SK-N-SH (cell line): ENCODE data around the gene SSNA1. TPM values are rescaled to one million over a fixed set of nuclear protein-coding genes. Genes with fewer than 3 reads are reported as not detected.

Experiments used
- CTCF ChIA-PET: fragments of 300-600, 350-600 bp; formaldehyde crosslinking; extraction: SDS; loops from one replicate; lab custom pipeline; 2021; lab: Yijun Ruan, JAX
- POLR2A ChIA-PET: fragments of 350-600 bp; sonication (Branson Sonifier 250); formaldehyde crosslinking; extraction: SDS; loops from one replicate; lab custom pipeline; 2020; ENCODE audit warnings: antibody characterized with exemption, inconsistent platforms; lab: Yijun Ruan, JAX
- DNase-seq: peaks from one replicate; pipeline ENCODE4 v3.0.0; 2012
- H2AFZ ChIP-seq: fragments of 200-600 bp; sonication (generic); 2 replicates; pipeline ENCODE4 v1.8.1; 2016; ENCODE audit warnings: antibody characterized with exemption, mild to moderate bottlenecking, low read depth
- H3F3A ChIP-seq: fragments of 200-600 bp; sonication (generic); replicated peaks from 2 replicates; pipeline ENCODE3; 2016; ENCODE audit warnings: antibody characterized with exemption, mild to moderate bottlenecking; ENCODE audit not compliant: insufficient read depth
- H3K27ac ChIP-seq, 2 experiments: fragments of 200-500 bp in 1 of 2; fragments of 200-600 bp in 1 of 2; sonication (Bioruptor generic) in 1 of 2; sonication (generic), shearing (Covaris generic) in 1 of 2; 2 replicates each; pipeline versions ENCODE4 v1.5.1 to v1.6.1; 2014 to 2016; ENCODE audit warnings: low read depth in 2 of 2, inconsistent platforms in 1 of 2, low read length in 1 of 2, mild to moderate bottlenecking in 1 of 2, mixed read lengths in 1 of 2
- H3K27me3 ChIP-seq: fragments of 200-600 bp; sonication (generic), shearing (Covaris generic); 2 replicates; pipeline ENCODE4 v1.6.1; 2016; ENCODE audit warnings: mixed run types; ENCODE audit not compliant: insufficient read depth
- H3K36me3 ChIP-seq, 2 experiments: fragments of 200-500 bp in 1 of 2; fragments of 200-600 bp in 1 of 2; sonication (Bioruptor generic) in 1 of 2; sonication (generic) in 1 of 2; replicated peaks in 1 of 2; 2 replicates each; pipeline versions ENCODE3 to v1.5.1; 2014 to 2016; ENCODE audit warnings: low read length in 1 of 2, mild to moderate bottlenecking in 1 of 2; ENCODE audit not compliant: insufficient read depth in 2 of 2, control insufficient read depth in 1 of 2
- H3K4me1 ChIP-seq, 2 experiments: fragments of 200-500 bp in 1 of 2; fragments of 200-600 bp in 1 of 2; sonication (Bioruptor generic) in 1 of 2; sonication (generic), shearing (Covaris generic) in 1 of 2; 2 replicates each; pipeline versions ENCODE4 v1.5.1 to v1.6.1; 2014 to 2016; ENCODE audit warnings: low read depth in 1 of 2, low read length in 1 of 2, mixed run types in 1 of 2; ENCODE audit not compliant: insufficient read depth in 2 of 2, control insufficient read depth in 1 of 2
- H3K4me2 ChIP-seq: fragments of 200-600 bp; sonication (generic), shearing (Covaris generic); 2 replicates; pipeline ENCODE4 v1.6.1; 2017; ENCODE audit warnings: mixed run types
- H3K4me3 ChIP-seq, 2 experiments: fragments of 200-500 bp in 1 of 2; fragments of 200-600 bp in 1 of 2; sonication (Bioruptor generic) in 1 of 2; sonication (generic), shearing (Covaris generic) in 1 of 2; 2 replicates each; pipeline versions ENCODE4 v1.5.1 to v1.8.1; 2014 to 2016; ENCODE audit warnings: low read depth in 2 of 2, inconsistent platforms in 1 of 2, low read length in 1 of 2, mild to moderate bottlenecking in 1 of 2, mixed read lengths in 1 of 2, moderate library complexity in 1 of 2
- H3K79me2 ChIP-seq: fragments of 200-600 bp; sonication (generic); 2 replicates; pipeline ENCODE4 v1.8.1; 2017; ENCODE audit warnings: mild to moderate bottlenecking; ENCODE audit not compliant: insufficient read depth
- H3K9ac ChIP-seq: fragments of 200-600 bp; sonication (generic); 2 replicates; pipeline ENCODE4 v1.6.1; 2017; ENCODE audit warnings: mixed run types
- H3K9me2 ChIP-seq: fragments of 200-600 bp; sonication (generic); 2 replicates; pipeline ENCODE4 v1.6.1; 2017; ENCODE audit warnings: mixed run types
- H3K9me3 ChIP-seq: fragments of 200-600 bp; sonication (generic); 2 replicates; pipeline ENCODE4 v1.6.1; 2017; ENCODE audit warnings: mixed run types, mild to moderate bottlenecking, moderate library complexity
- H4K20me1 ChIP-seq: fragments of 200-600 bp; sonication (generic); 2 replicates; pipeline ENCODE4 v1.6.1; 2017; ENCODE audit warnings: mild to moderate bottlenecking, mixed run types; ENCODE audit not compliant: insufficient read depth
- CHD2 ChIP-seq: fragments of 150-350 bp; IDR thresholded peaks from 2 replicates; pipeline ENCODE4 v1.6.1; 2018; ENCODE audit warnings: low read length; ENCODE audit not compliant: partially characterized antibody
- EZH2phosphoT487 ChIP-seq: fragments of 200-600 bp; sonication (generic); IDR thresholded peaks from 2 replicates; pipeline ENCODE4 v1.6.1; 2017; ENCODE audit warnings: low read depth, mixed run types, mild to moderate bottlenecking, antibody characterized with exemption, moderate library complexity, borderline replicate concordance
- FOXM1 ChIP-seq: IDR thresholded peaks from 2 replicates; pipeline ENCODE4 v1.4.0; 2012; ENCODE audit warnings: low read depth, mild to moderate bottlenecking
- GABPA ChIP-seq: IDR thresholded peaks from 2 replicates; pipeline ENCODE4 v1.4.0; 2012; ENCODE audit warnings: low read depth, mild to moderate bottlenecking
- GATA2 ChIP-seq: sonication (generic); formaldehyde crosslinking; IDR thresholded peaks from 2 replicates; pipeline ENCODE4 v1.5.0; 2020; ENCODE audit warnings: mild to moderate bottlenecking, missing genetic modification reagents
- JUND ChIP-seq: IDR thresholded peaks from 2 replicates; pipeline ENCODE4 v1.4.0; 2012
- MEF2A ChIP-seq: IDR thresholded peaks from 2 replicates; pipeline ENCODE4 v1.4.0; 2012; ENCODE audit warnings: low read depth, borderline replicate concordance
- MXI1 ChIP-seq: IDR thresholded peaks from 2 replicates; pipeline ENCODE4 v1.6.1; 2012; ENCODE audit warnings: mild to moderate bottlenecking, low read depth, low read length, improper control_type of control experiment
- POLR2AphosphoS5 ChIP-seq: IDR thresholded peaks from 2 replicates; pipeline ENCODE4 v1.6.1; 2012; ENCODE audit warnings: low read depth, low read length
- RAD21 ChIP-seq: IDR thresholded peaks from 2 replicates; pipeline ENCODE4 v1.6.1; 2012; ENCODE audit warnings: mild to moderate bottlenecking, low read length
- RXRA ChIP-seq: IDR thresholded peaks from 2 replicates; pipeline ENCODE4 v1.4.0; 2012; ENCODE audit warnings: low read depth, mild to moderate bottlenecking, borderline replicate concordance
- SIN3A ChIP-seq: IDR thresholded peaks from 2 replicates; pipeline ENCODE4 v1.6.1; 2012; ENCODE audit warnings: low read depth, mild to moderate bottlenecking, low read length, moderate library complexity, borderline replicate concordance
- SMC3 ChIP-seq: IDR thresholded peaks from 2 replicates; pipeline ENCODE4 v1.6.1; 2012; ENCODE audit warnings: low read depth, low read length, improper control_type of control experiment
- TAF1 ChIP-seq: IDR thresholded peaks from 2 replicates; pipeline ENCODE4 v1.6.1; 2012; ENCODE audit warnings: low read depth, mild to moderate bottlenecking, low read length, moderate library complexity, borderline replicate concordance
- TCF12 ChIP-seq: IDR thresholded peaks from 2 replicates; pipeline ENCODE4 v1.4.0; 2012
- WGBS: methylation state at CpG from one replicate; pipeline ENCODE4 v1.1.6; 2017; ENCODE audit warnings: low lambda C conversion rate; 5-methylcytosine and 5-hydroxymethylcytosine counted together
- polyA plus RNA-seq, 3 experiments: library from polyadenylated mRNA; depleted of rRNA; stranded (reverse); fragments of >200 nt; gene quantifications; 2 replicates each; pipeline ENCODE4 v1.2.3, GENCODE V29; 2012
- TF ChIP-seq, protein P1 (sequence below): IDR thresholded peaks from 2 replicates; pipeline ENCODE4 v1.4.0; 2012; ENCODE audit warnings: low read depth
- TF ChIP-seq, protein P2 (sequence below): fragments of 150-350 bp; IDR thresholded peaks from 2 replicates; pipeline ENCODE4 v1.6.1; 2017; ENCODE audit warnings: antibody characterized with exemption, low read length, low read depth, borderline replicate concordance
- TF ChIP-seq, protein P3 (sequence below): IDR thresholded peaks from 2 replicates; pipeline ENCODE4 v1.4.0; 2012; ENCODE audit warnings: low read depth, borderline replicate concordance
- TF ChIP-seq, protein P4 (sequence below): IDR thresholded peaks from 2 replicates; pipeline ENCODE4 v1.4.0; 2012; ENCODE audit warnings: low read depth, borderline replicate concordance

SSNA1 gene
- polyA plus RNA-seq, 1 of the 3 experiments (the other 2 are of a cell fraction): 124 TPM

DNA sequence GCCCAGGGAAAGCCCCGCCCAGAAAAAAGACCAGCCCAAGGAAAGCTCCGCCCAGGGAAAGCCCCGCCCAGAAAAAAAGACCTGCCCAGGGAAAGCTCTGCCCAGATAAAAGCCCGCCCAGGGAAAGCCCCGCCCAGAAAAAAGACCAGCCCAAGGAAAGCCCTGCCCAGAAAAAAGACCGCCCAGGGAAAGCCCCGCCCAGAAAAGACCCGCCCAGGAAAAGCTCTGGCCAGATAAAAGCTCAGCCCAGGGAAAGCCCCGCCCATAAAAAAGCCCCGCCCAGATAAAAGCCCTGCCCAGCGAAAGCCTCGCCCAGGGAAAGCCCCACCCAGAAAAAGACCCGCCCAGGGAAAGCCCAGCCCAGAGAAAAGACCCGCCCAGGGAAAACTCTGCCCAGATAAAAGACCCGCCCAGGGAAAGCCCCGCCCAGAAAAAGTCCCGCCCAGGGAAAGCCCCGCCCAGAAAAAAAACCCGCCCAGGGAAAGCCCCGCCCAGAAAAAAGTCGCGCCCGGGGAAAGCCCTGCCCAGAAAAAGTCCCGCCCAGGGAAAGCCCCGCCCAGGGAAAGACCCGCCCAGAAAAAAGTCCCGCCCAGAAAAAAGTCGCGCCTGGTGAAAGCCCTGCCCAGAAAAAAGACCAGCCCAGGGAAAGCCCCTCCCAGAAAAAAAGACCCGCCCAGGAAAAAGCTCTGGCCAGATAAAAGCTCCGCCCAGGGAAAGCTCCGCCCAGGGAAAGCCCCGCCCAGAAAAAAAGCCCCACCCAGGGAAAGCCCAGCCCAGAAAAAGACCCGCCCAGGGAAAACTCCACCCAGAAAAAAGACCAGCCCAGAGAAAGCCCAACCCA, 37.6 kb upstream of the SSNA1 start (continued):
- no peak for TF ChIP-seq CHD2
- no peak for TF ChIP-seq EZH2phosphoT487

DNA sequence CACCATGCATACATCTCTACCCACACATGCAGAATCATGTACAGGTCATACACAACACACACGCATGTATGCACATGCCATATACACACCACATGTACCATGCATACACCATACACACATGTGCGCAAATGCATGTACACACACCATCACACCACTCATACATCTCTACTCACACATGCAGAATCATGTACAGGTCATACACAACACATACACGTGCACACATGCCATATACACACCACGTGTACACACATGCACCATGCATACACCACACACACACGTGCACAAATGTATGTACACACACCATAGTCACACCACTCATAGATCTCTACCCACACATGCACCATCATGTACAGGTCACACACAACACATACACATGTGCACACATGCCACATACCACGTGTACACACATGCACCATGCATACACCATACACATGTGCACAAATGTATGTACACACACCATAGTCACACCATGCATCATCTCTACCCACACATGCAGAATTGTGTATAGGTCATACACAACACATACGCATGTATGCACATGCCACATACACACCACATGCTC, 35.6 kb upstream of the SSNA1 start:
- ChIA-PET POLR2A (no interaction called here), CTCF (no interaction called here)
- Histone ChIP-seq H3K4me3 (no peak overlapping the region), H3K4me2 (no peak overlapping the region), H2AFZ (no peak overlapping the region), H3K4me1 (no peaks in the 10 kb centered on the region; a peak in 1 of 4 replicates), H3K9me2 (no peaks in the 10 kb centered on the region), H4K20me1 (no peaks in the 10 kb centered on the region), H3F3A (no peaks in the 10 kb centered on the region), H3K36me3 (no peaks in the 10 kb centered on the region), H3K27me3 (no peaks in the 10 kb centered on the region), H3K79me2 (no peaks in the 10 kb centered on the region), H3K9me3 (no peaks in the 10 kb centered on the region), H3K27ac (no peak overlapping the region), H3K9ac (no peak overlapping the region)
- no peak for DNase-seq
- WGBS: 73% methylated on average over 7 of the region's 7 CpGs
- TF ChIP-seq EZH2phosphoT487 (no peak), TCF12 (no peak), MEF2A (no peak), RXRA (no peak), POLR2AphosphoS5 (no peak), SMC3 (no peak), GABPA (no peak), GATA2 (CRISPR knock-in tag) (no peak), FOXM1 (no peak), RAD21 (no peak), MXI1 (no peak), SIN3A (no peak), TAF1 (no peak), JUND (no peak)
- TF ChIP-seq, protein P1, sequence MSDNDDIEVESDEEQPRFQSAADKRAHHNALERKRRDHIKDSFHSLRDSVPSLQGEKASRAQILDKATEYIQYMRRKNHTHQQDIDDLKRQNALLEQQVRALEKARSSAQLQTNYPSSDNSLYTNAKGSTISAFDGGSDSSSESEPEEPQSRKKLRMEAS: no peak
- TF ChIP-seq, protein P2, sequence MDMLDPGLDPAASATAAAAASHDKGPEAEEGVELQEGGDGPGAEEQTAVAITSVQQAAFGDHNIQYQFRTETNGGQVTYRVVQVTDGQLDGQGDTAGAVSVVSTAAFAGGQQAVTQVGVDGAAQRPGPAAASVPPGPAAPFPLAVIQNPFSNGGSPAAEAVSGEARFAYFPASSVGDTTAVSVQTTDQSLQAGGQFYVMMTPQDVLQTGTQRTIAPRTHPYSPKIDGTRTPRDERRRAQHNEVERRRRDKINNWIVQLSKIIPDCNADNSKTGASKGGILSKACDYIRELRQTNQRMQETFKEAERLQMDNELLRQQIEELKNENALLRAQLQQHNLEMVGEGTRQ: no peak
- TF ChIP-seq, protein P3, sequence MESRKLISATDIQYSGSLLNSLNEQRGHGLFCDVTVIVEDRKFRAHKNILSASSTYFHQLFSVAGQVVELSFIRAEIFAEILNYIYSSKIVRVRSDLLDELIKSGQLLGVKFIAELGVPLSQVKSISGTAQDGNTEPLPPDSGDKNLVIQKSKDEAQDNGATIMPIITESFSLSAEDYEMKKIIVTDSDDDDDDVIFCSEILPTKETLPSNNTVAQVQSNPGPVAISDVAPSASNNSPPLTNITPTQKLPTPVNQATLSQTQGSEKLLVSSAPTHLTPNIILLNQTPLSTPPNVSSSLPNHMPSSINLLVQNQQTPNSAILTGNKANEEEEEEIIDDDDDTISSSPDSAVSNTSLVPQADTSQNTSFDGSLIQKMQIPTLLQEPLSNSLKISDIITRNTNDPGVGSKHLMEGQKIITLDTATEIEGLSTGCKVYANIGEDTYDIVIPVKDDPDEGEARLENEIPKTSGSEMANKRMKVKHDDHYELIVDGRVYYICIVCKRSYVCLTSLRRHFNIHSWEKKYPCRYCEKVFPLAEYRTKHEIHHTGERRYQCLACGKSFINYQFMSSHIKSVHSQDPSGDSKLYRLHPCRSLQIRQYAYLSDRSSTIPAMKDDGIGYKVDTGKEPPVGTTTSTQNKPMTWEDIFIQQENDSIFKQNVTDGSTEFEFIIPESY: no peak
- TF ChIP-seq, protein P4, sequence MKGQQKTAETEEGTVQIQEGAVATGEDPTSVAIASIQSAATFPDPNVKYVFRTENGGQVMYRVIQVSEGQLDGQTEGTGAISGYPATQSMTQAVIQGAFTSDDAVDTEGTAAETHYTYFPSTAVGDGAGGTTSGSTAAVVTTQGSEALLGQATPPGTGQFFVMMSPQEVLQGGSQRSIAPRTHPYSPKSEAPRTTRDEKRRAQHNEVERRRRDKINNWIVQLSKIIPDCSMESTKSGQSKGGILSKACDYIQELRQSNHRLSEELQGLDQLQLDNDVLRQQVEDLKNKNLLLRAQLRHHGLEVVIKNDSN: no peak
